ENCODE results near the gene PPM1B.

The PPM1B gene

DNA sequence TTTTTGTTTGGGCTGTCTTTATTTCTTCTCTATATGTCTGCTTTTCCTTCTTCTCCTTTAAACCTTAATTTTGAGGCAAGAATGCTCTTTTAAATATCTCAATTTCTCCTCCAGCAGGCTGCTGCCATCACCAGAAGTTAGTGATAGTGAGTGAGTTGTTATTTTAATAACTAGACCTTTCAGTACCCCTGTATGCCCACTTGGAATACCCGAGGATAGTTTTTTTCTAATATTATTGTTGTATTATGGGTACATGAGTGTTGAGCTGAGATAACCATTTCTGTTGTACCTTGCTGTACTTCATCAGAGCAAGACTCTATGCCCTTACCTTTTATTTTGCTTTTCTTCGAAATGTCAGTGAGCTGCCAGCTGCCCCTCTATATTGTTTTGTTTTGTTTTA lies 50.1 kb downstream of the PPM1B start:
- POLR2A ChIA-PET = no interaction called here
- H3K36me3 ChIP-seq (ENCODE audit: control insufficient read depth in 2 of 2, insufficient read depth in 1 of 2, low read length in 2 of 2) = peaks cover 8 to 12% of the 10 kb centered on the region in 2 experiments; a peak in 2 of 3 replicates
- CTCF ChIA-PET = interaction anchor here (0.6 to 0.8 kb wide), 2 partner anchors 25 to 54 kb away, joined by 3 read pairs; no protein-coding TSS in a partner anchor
- 0 out of 2 replicates have a peak, but pooled peaks cover 4% of the 10 kb centered on the region for H3K4me1 ChIP-seq (ENCODE audit: control insufficient read depth, insufficient read depth, low read length)
- no peak overlapping the region for H3K4me3 ChIP-seq (ENCODE audit: low read depth, low read length)
- no peak overlapping the region for H3K27ac ChIP-seq (ENCODE audit: extremely low read depth, low read depth, low read length)
- no peak for TF ChIP-seq ZNF37A (tag by site-specific recombination; IDR thresholded peaks at IDR 0.05)
- TF ChIP-seq ZNF132 (tag by site-specific recombination; IDR thresholded peaks at IDR 0.05; ENCODE audit: borderline replicate concordance) = no peak
- TF ChIP-seq ZNF658 (tag by site-specific recombination; IDR thresholded peaks at IDR 0.05) = no peak
- TF ChIP-seq ZBTB48 (tag by site-specific recombination; IDR thresholded peaks at IDR 0.05) = no peak
- no peak for TF ChIP-seq KLF10 (tag by site-specific recombination; IDR thresholded peaks at IDR 0.05)
- no peak for TF ChIP-seq KLF1 (tag by site-specific recombination; IDR thresholded peaks at IDR 0.05)
- no peak for TF ChIP-seq ZBTB11 (tag by site-specific recombination; conservative IDR thresholded peaks at IDR 0.05; ENCODE audit: low read depth)
- no peak for TF ChIP-seq ZNF660 (tag by site-specific recombination; IDR thresholded peaks at IDR 0.05)
- TF ChIP-seq, protein P1, sequence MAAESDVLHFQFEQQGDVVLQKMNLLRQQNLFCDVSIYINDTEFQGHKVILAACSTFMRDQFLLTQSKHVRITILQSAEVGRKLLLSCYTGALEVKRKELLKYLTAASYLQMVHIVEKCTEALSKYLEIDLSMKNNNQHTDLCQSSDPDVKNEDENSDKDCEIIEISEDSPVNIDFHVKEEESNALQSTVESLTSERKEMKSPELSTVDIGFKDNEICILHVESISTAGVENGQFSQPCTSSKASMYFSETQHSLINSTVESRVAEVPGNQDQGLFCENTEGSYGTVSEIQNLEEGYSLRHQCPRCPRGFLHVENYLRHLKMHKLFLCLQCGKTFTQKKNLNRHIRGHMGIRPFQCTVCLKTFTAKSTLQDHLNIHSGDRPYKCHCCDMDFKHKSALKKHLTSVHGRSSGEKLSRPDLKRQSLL (tag by site-specific recombination; IDR thresholded peaks at IDR 0.05) = no peak
- TF ChIP-seq ZNF549 (tag by site-specific recombination; IDR thresholded peaks at IDR 0.05) = no peak
- no peak for TF ChIP-seq ZNF639 (tag by site-specific recombination; IDR thresholded peaks at IDR 0.05)
- TF ChIP-seq TSHZ1 (tag by site-specific recombination; IDR thresholded peaks at IDR 0.05; ENCODE audit: borderline replicate concordance) = no peak
- no peak for TF ChIP-seq ZNF280C (tag by site-specific recombination; IDR thresholded peaks at IDR 0.05)
- no peak for TF ChIP-seq ZNF521 (tag by site-specific recombination; IDR thresholded peaks at IDR 0.05)
- H3K9me3 ChIP-seq (ENCODE audit: control insufficient read depth, insufficient read depth, low read depth, low read length) = no peaks in the 10 kb centered on the region
